ENCODE data around the gene GTPBP4.
"Not testable (repeated sequence)": the region's sequence is repeated elsewhere in the genome, so short reads cannot be mapped to it uniquely, and the experiment has no call there.

Gene GTPBP4

GRCh38 chr10:1024103-1024502 is 35.9 kb downstream of the GTPBP4 start:
- in situ Hi-C loops (cut with MboI; ENCODE audit: low sequenced_read_pairs) = no loop called here

DNA sequence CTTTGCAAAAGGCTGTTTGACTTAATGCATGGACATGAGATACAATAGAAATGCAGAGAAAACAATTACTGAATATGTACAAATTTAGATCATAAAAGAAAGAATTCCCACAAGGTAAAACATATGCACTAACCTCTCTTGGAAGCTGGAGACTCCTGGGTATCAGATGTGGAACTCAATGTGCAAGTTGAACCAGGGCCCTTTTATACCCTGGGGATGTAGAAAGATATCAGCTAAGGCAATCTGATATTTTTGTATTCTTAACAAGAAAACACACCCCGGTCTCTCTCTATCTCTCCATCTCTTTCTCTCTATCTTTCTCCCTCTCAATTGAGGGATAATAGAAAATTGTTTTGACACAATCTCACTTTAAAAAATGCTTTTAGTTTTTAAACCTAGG is 37.4 kb downstream of the GTPBP4 start, which contains the start of gene IDI2:
IDI2 (minus strand) TSS at position 177 of the 400 bp plus-strand sequence. CDS start 1,136 bp downstream, outside the sequence.
- in situ Hi-C loops (cut with MboI; ENCODE audit: low sequenced_read_pairs) = no loop called here

GRCh38 chr10:1026578-1026977 is 38.3 kb downstream of the GTPBP4 start:
- in situ Hi-C loops (cut with MboI; ENCODE audit: low sequenced_read_pairs) = no loop called here

DNA sequence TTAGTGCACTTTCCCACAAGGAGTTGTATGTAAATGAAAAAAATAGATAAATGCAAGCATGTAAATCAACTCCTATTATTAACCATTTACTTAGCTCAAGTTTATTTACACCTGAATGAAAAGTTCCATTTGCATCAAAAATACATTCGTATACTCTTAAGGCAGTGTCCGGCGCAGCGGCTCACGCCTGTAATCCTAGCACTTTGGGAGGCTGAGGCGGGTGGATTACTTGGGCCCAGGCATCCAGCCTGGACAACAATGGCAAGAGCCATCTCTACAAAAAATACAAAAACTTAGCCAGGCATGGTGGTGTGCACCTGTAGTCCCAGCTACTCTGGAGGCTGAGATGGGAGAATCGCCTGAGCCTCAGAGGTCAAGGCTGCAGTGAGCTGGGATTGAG is 41.6 kb downstream of the GTPBP4 start:
- in situ Hi-C loops (cut with MboI; ENCODE audit: low sequenced_read_pairs) = no loop called here

DNA sequence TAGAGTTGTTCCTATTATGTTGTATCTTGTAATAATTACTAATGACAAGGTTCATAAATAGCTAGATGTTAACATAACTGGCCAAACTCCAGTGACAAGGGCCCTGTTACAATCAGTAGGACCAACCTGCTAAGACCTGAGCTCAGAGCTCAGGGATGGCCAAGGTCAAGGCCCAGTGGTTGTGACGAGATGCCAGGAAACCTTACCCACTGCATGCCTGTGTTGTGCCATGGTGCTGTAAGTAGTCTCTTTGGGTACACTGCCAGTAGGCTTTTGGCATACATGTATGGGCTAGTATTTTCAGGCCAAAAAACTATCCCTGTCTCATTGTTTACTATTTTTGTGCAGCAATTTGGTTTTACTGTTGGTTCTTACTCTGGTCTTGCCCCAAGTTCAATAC is 45.4 kb downstream of the GTPBP4 start:
- in situ Hi-C loops (cut with MboI; ENCODE audit: low sequenced_read_pairs) = no loop called here

DNA sequence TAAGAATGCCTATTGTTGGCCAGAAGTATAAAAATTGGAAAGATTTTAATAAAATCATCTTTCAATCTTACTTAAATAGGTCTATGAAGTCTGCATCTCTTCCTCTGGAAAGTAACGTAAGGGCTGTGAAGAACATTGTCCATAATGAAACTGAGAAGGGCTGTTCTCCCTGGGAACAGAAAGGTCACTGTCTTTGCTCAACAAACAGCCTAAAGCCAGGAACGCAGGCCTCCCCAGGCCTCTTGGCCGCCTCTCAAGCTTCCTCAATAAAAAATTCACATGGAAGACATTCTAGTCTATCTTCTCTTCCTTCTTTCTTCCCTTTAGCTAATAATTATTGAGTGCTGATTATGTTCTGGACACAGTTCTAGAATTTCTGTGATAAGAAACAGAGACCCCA is 46.5 kb downstream of the GTPBP4 start:
- in situ Hi-C loops (cut with MboI; ENCODE audit: low sequenced_read_pairs) = no loop called here

DNA sequence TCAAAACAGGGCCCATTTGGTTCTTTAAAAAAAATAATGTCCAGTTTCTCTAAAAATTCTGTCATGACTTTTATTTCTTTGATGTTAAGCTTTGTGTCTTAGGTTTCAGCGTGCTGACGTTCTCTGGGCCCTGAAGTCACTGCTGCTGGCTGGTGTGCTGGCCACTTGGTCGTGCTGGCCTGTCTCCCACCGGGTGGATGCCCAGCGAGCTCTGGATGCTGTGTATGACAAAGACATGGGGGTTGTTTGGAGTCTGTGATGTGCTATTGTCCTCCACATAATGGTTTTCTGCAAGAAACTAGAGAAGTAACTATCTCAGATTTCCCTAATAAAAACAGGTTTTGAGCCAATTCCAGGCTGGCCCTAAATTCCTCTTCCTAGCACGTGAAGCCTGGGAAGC is 47.0 kb downstream of the GTPBP4 start:
- in situ Hi-C loops (cut with MboI; ENCODE audit: low sequenced_read_pairs) = no loop called here

GRCh38 chr10:1036341-1036791 is 48.1 kb downstream of the GTPBP4 start:
- in situ Hi-C loops (cut with MboI; ENCODE audit: low sequenced_read_pairs) = no loop called here

DNA sequence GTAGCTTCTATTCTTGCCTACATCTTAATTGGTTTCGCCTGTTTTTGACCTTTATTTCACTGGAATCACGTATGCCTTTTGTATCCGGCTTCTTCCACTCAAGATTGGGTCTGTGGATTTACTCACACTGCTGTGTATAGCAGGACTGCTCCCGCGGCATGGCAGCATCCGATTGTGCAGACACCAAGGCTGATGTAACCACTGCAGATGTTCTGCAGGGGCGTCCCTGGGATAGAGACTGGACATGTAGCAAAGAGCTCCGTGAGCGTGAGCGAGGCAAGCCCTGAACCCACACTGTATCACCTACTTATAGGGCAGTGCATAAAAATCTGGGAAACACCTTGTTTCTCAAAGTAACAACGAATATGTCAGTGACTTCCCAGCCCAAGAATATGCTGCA is 48.9 kb downstream of the GTPBP4 start:
- in situ Hi-C loops (cut with MboI; ENCODE audit: low sequenced_read_pairs) = no loop called here

DNA sequence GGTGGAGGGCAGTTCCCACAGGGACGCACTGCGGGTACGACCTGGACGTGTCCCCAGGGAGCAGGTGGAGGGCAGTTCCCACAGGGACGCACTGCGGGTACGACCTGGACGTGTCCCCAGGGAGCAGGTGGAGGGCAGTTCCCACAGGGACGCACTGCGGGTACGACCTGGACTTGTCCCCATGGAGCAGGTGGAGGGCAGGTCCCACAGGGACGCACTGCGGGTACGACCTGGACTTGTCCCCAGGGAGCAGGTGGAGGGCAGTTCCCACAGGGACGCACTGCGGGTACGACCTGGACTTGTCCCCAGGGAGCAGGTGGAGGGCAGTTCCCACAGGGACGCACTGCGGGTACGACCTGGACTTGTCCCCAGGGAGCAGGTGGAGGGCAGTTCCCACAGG is 50.5 kb downstream of the GTPBP4 start:
- in situ Hi-C loops (cut with MboI; ENCODE audit: low sequenced_read_pairs) = not testable (repeated sequence)

DNA sequence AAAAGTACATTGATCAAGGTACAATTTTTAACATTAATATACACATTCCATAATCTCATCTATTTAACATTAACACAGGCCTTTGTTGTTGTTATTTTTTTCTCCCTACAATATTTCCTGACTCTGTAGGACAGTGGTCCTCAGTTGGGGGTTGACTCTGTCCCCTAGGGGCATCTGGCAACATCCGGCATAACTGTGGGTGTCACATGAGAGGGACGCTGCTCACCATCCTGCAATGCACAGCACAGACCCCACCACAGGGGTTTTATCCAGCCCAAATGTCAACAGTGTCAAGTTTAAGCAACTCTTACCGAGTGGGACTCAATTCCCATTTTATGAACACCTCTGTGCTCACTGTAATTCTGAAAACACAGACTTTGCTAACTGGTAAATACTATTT is 51.9 kb downstream of the GTPBP4 start:
- in situ Hi-C loops (cut with MboI; ENCODE audit: low sequenced_read_pairs) = no loop called here

DNA sequence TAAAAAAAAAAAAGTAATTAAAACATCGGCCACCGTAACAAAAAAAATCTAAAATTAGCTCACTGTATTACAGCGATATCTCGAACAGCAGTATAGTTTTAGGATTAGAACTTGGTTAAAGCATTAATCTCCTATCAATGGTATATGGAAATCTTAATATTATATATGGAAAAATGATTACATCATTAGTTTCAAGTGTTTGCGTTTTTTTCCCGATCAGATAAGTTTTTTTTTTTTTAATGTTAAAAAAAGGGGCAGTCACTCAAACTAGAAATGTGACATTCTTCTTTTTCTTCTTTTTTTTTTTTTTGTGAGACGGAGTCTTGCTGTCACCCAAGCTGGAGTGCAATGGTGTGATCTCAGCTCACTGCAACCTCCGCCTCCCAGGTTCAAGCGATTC is 53.3 kb downstream of the GTPBP4 start:
- in situ Hi-C loops (cut with MboI; ENCODE audit: low sequenced_read_pairs) = no loop called here

DNA sequence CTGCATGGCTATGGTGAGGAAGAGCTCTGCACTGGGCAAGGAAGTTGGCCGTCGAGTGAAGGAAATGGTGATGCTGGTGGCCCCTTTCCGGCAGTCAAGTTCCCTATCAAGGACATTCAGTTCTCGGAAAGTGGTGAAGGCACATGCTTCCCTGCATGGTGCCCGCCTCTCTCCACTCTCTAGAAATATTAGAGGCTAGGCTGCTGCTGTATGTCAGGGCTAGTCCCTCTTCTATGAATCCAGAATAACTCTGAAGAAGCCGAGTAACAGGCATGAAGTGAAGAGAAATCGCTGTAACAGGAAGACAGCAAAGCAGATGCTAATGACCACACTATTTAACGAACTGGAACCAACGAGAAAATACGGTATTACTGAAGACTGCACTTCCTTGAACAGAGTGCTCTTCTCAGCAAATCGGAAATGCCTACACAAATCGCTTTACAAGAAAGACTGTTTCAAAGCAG is 55.3 kb downstream of the GTPBP4 start:
- in situ Hi-C loops (cut with MboI; ENCODE audit: low sequenced_read_pairs) = no loop called here

GRCh38 chr10:1044146-1044545 is 55.9 kb downstream of the GTPBP4 start:
- in situ Hi-C loops (cut with MboI; ENCODE audit: low sequenced_read_pairs) = no loop called here

DNA sequence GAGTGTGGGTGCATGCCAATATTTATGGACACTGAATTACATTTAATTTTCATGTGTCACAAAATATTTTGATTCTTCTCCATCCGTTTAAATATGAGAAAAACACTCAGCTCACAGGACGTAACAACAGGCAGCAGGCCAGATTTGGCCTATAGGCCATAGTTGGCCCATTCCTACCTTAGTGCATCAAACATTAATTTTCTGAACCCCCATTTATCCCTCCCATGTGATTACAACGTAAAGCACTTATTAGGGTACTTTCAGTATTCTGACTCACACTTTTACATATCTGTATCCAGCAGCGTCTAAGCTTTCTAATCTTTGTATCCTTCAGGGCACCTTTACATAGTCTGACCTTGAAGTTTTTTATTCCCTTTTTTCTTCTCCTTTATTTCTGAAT is 56.7 kb downstream of the GTPBP4 start:
- in situ Hi-C loops (cut with MboI; ENCODE audit: low sequenced_read_pairs) = no loop called here

DNA sequence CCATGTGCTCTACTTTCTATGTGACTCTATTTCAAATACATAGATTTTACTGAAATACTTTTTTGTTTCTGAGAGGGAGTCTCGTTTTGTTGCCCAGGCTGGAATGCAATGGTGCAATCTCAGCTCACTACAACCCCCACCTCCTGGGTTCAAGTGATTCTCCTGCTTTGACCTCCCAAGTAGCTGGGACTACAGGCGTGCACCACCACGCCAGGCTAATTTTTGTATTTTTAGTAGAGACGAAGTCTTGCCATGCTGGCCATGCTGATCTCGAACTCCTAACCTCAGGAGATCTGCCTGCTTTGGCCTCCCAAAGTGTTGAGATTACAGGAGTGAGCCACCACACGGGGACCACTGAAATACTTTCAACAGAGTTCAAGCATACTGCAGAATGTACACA is 57.2 kb downstream of the GTPBP4 start:
- in situ Hi-C loops (cut with MboI; ENCODE audit: low sequenced_read_pairs) = no loop called here

DNA sequence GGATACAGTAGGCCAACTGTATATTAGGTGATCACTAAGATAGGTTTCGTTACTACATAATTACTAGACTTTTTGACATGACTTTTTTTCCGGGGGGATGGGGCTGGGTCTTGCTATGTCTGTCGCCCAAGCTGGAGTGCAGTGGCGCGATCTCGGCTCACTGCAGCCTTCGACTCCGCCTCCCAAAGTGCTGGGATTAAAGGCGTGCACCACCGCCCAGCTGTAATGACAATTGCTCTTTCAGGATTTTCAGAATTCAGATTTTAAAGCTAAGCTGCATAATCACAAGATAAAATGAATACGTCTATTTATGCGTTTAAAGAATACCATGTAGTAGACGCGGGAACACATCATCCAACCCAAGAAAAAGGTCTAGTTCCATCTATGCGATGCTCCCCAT is 59.7 kb downstream of the GTPBP4 start:
- in situ Hi-C loops (cut with MboI; ENCODE audit: low sequenced_read_pairs) = no loop called here

DNA sequence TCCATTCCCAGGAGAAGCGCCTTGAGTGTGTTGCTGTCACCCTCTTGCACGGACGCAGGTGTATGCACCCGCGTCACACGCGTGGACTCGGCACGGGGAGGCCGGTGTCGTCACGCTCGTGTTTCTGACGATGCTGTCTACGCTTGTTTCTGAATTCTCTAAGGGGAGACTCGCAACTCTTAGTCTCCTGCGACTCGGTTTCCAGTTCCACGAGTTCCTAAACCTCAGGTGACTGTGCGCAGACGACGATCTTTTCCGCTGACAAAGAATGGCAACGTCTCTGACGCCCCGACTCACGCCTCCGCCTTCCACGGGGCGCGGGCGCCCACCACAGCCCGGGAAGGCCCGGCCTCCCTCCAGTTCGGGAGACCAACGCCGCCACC is 60.1 kb downstream of the GTPBP4 start:
- in situ Hi-C loops (cut with MboI; ENCODE audit: low sequenced_read_pairs) = no loop called here

DNA sequence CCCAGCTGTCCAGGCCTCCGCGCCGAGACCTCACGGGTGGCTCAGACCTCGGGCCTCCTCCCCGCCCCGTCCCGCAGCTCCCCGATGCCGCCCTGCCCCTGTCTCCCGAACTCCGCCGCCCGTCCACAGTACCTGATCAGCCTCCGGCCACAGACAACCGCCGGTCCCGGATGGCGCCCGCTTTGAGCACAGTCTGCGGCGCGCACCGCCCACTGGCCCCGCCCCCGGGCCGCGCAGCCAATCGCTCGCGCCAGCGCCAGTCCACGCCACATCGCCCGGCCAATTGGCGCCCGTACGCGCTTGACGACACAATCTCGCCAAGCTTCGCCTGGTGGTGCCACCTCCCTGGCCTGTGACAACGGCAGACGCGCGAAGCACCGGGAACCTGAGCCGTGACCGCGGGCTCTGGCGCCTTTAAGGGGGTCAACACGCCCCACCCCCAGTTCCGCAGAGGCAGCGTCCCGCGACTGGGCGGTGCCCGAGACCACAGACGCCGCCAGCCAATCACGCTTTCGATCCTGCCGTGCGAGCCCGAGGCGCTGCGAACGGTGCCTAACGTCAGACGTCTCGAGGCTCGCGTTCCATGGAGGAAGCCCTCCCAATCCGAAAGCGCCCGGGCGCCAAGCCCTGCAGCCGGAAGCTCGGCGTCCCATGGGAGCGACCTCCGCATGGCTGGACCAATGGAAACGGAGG is 60.6 kb downstream of the GTPBP4 start, which contains the start of gene IDI1:
IDI1 (minus strand) TSS at position 388 of the 693 bp plus-strand sequence; CDS start at position 272, 116 bp downstream.
- in situ Hi-C loops (cut with MboI; ENCODE audit: low sequenced_read_pairs) = no loop called here

GRCh38 chr10:1049425-1049958 is 61.3 kb downstream of the GTPBP4 start:
- in situ Hi-C loops (cut with MboI; ENCODE audit: low sequenced_read_pairs) = no loop called here

DNA sequence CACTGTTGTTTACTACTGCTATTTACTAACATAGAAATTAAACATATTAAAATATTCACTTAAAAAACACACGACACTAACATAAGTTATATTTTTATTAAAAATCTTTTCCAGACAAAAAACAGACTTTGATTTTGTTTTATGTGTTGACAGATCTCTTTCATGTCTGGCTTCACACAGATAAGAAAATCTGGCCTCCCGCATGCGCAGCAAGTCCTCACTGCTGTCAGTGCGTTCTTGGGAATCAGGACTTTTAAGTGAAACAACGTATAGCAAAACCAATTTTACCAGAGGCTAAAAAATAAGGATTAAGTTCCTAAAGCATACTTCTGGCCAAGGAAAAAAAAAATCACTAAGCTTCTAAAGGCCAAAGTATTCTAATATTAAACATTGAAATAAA is 61.9 kb downstream of the GTPBP4 start:
- in situ Hi-C loops (cut with MboI; ENCODE audit: low sequenced_read_pairs) = no loop called here

GRCh38 chr10:1050554-1050953 is 62.3 kb downstream of the GTPBP4 start:
- in situ Hi-C loops (cut with MboI; ENCODE audit: low sequenced_read_pairs) = no loop called here

GRCh38 chr10:1054684-1055083 is 66.5 kb downstream of the GTPBP4 start:
- in situ Hi-C loops (cut with MboI; ENCODE audit: low sequenced_read_pairs) = no loop called here

Measured in HL-60/S4 treated with phorbol 12-myristate 13-acetate at 8.2 ng/mL for 4 days and 3 days (cell line).